Mammary epithelial cell (primary cell): ENCODE measurements around the gene SPECC1L.

Experiments used
- CTCF ChIP-seq, 2 donors: IDR thresholded peaks in 1 of 2; conservative IDR thresholded peaks in 1 of 2; 2 replicates each; pipeline ENCODE4 v1.5.1; 2011 to 2012; ENCODE audit warnings: inconsistent platforms in 2 of 2, low read length in 2 of 2, mild to moderate bottlenecking in 2 of 2, control low read depth in 1 of 2, low read depth in 1 of 2; ENCODE audit not compliant: insufficient read depth in 1 of 2; ENCODE audit errors: extremely low read depth in 1 of 2
- EZH2 ChIP-seq: IDR thresholded peaks from 2 replicates; pipeline ENCODE4 v1.6.1; 2012; ENCODE audit warnings: low read length, inconsistent platforms, borderline replicate concordance

- TF ChIP-seq CTCF (conservative IDR thresholded peaks at IDR 0.05 in 1 of 2, IDR thresholded peaks at IDR 0.05 in 1 of 2; ENCODE audit: extremely low read depth in 1 of 2, insufficient read depth in 1 of 2, low read depth in 1 of 2, low read length in 2 of 2) (no peak), EZH2 (no peak)
Measured at GRCh38 chr22:24441406-24442351, 171.0 kb downstream of the SPECC1L start.
